A673 (cell line): Measurements from ENCODE around the gene TTLL11. TPM values are rescaled to one million over a fixed set of nuclear protein-coding genes. Genes with fewer than 3 reads are reported as not detected.
"Not testable (repeated sequence)": the region's sequence is repeated elsewhere in the genome, so short reads cannot be mapped to it uniquely, and the experiment has no call there.

ENCODE experiments used
- BruUV-seq: library from RNA; stranded (reverse); fragments of 400-500 nt; replicated peaks from 2 replicates; lab custom pipeline; 2021; lab: Mats Ljungman, UMichigan
- CTCF ChIA-PET: fragments of 300-600 bp; sonication (Branson Sonifier 250); formaldehyde crosslinking; loops from one replicate; lab custom pipeline; 2022; ENCODE audit warnings: antibody characterized with exemption; lab: Charles Lee
- POLR2A ChIA-PET: fragments of 300-600 bp; sonication (Branson Sonifier 250); formaldehyde crosslinking; loops from one replicate; lab custom pipeline; 2022; ENCODE audit warnings: antibody characterized with exemption; ENCODE audit not compliant: low non-redundant PET; lab: Charles Lee
- DNase-seq: peaks from one replicate; pipeline ENCODE4 v3.0.0-alpha.2; 2015; ENCODE audit warnings: low spot score
- H3K27ac ChIP-seq: fragments of 200-600 bp; sonication (generic); 2 replicates; pipeline ENCODE4 v1.5.1; 2016; ENCODE audit warnings: mixed run types, low read depth, mild to moderate bottlenecking, mixed read lengths, antibody characterized with exemption, low read length; ENCODE audit not compliant: poor library complexity, severe bottlenecking
- H3K27me3 ChIP-seq: fragments of 200-600 bp; sonication (generic); replicated peaks from 2 replicates; pipeline ENCODE4 v1.6.1; 2017; ENCODE audit warnings: mixed run types, low read depth, mild to moderate bottlenecking, mixed read lengths, antibody characterized with exemption, low read length; ENCODE audit not compliant: insufficient read depth, poor library complexity
- H3K36me3 ChIP-seq: fragments of 200-600 bp; sonication (generic); 2 replicates; pipeline ENCODE4 v1.6.1; 2016; ENCODE audit warnings: mixed run types, mild to moderate bottlenecking, mixed read lengths, antibody characterized with exemption, low read length; ENCODE audit not compliant: insufficient read depth, poor library complexity, severe bottlenecking
- H3K4me1 ChIP-seq: fragments of 200-600 bp; sonication (generic); 2 replicates; pipeline ENCODE4 v1.6.1; 2017; ENCODE audit warnings: mixed run types, mild to moderate bottlenecking, mixed read lengths, antibody characterized with exemption, low read length; ENCODE audit not compliant: insufficient read depth, poor library complexity, severe bottlenecking
- H3K4me3 ChIP-seq: fragments of 200-600 bp; sonication (generic); 2 replicates; pipeline ENCODE4 v1.5.1; 2016; ENCODE audit warnings: low read depth, mixed run types, mild to moderate bottlenecking, mixed read lengths, low read length; ENCODE audit not compliant: poor library complexity, severe bottlenecking
- H3K9me3 ChIP-seq: fragments of 200-600 bp; sonication (generic); 2 replicates; pipeline ENCODE4 v1.6.1; 2016; ENCODE audit warnings: mixed run types, low read depth, mild to moderate bottlenecking, mixed read lengths, antibody characterized with exemption, low read length; ENCODE audit not compliant: poor library complexity, severe bottlenecking
- EZH2 ChIP-seq: fragments of 200-600 bp; sonication (generic); IDR thresholded peaks from 2 replicates; pipeline ENCODE4 v1.6.1; 2017; ENCODE audit warnings: borderline replicate concordance, low read depth, mild to moderate bottlenecking, mixed read lengths, antibody characterized with exemption, low read length; ENCODE audit not compliant: poor library complexity, severe bottlenecking
- intact Hi-C: fragments of 100-400 bp; cut with micrococcal nuclease; formaldehyde crosslinking; loops from one replicate; pipeline ENCODE4 v1.10.0; 2022; ENCODE audit not compliant: unreplicated experiment
- total RNA-seq: library from RNA; stranded (reverse); gene quantifications from 2 replicates; pipeline ENCODE4 v1.2.3, GENCODE V29; 2021
- TF ChIP-seq, protein P1 (sequence below): fragments of 300-800, 200-600 bp; sonication (generic); conservative IDR thresholded peaks from 2 replicates; pipeline ENCODE4 v1.5.1; 2017; ENCODE audit warnings: low read depth, mild to moderate bottlenecking, antibody characterized with exemption, low read length, moderate library complexity, mixed read lengths

Gene TTLL11
- total RNA-seq, 1 experiment from 2014 or later: 3.0 TPM

DNA sequence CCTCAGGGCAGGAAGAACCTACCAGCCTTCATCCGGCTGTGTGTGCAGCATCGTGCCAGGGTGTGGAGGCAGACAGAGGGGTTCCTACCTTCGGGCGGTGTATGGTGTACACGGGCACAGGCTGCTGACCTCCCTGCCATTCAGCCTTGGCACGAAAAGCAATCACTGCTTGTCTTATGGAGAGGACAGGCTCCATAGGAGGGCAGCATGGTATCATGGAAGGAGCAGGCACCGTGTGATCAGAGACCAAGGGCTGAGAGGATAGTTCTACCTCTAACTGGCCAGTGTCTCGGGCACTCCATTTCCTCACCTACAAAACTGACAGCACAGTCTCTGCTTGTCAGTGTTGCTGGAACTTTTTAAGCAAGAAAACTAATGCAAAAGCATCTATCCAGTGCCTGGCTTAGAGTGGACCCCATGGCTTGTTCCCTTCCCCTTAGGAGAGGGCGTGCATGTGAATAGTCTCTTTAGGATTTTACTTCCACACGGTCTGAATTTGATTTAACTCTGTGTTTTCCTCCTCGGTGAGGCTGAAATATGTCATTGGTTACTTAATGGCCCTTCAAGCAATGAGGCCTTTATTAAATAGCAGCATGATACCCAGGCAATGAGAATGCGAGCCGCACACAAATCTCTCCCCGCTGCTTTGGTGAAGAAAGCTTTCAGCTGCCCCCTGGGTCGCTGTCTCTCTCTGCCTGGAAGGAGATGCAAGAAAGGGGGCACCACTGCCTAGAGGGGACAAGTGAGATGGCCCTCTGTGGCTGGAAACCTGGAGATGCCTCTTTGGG, 22.2 kb downstream of the TTLL11 start:
- Histone ChIP-seq H3K27me3 (no peaks in the 10 kb centered on the region), H3K4me3 (no peak overlapping the region), H3K27ac (no peak overlapping the region), H3K4me1 (no peaks in the 10 kb centered on the region), H3K36me3 (no peaks in the 10 kb centered on the region), H3K9me3 (no peaks in the 10 kb centered on the region)
- DNase-seq: no peak
- ChIA-PET CTCF (no interaction called here), POLR2A (no interaction called here)
- intact Hi-C loops: no loop called here
- BruUV-seq: no TSS peak
- TF ChIP-seq, protein P1, sequence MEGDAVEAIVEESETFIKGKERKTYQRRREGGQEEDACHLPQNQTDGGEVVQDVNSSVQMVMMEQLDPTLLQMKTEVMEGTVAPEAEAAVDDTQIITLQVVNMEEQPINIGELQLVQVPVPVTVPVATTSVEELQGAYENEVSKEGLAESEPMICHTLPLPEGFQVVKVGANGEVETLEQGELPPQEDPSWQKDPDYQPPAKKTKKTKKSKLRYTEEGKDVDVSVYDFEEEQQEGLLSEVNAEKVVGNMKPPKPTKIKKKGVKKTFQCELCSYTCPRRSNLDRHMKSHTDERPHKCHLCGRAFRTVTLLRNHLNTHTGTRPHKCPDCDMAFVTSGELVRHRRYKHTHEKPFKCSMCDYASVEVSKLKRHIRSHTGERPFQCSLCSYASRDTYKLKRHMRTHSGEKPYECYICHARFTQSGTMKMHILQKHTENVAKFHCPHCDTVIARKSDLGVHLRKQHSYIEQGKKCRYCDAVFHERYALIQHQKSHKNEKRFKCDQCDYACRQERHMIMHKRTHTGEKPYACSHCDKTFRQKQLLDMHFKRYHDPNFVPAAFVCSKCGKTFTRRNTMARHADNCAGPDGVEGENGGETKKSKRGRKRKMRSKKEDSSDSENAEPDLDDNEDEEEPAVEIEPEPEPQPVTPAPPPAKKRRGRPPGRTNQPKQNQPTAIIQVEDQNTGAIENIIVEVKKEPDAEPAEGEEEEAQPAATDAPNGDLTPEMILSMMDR: no peak
- no peak for TF ChIP-seq EZH2

DNA sequence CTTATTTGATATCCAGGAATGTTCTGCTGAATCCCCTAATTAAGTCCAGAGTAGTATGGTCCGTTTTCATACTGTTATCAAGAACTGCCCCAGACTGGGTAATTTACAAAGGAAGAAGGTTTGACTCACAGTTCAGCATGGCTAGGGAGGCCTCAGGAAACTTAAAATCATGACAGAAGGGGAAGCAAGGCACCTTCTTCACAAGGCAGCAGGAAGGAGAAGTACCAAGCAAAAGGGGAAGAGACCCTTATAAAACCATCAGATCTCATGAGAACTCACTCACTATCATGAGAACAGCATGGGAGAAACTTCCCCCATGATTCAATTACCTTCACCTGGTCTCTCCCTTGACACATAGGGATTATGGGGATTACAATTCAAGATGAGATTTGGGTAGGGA, 26.4 kb downstream of the TTLL11 start:
- H3K27me3 ChIP-seq, H3K4me1 ChIP-seq, H3K36me3 ChIP-seq, intact Hi-C loops, BruUV-seq, DNase-seq, H3K9me3 ChIP-seq, POLR2A ChIA-PET, CTCF ChIA-PET, H3K4me3 ChIP-seq, H3K27ac ChIP-seq: not testable (repeated sequence)

DNA sequence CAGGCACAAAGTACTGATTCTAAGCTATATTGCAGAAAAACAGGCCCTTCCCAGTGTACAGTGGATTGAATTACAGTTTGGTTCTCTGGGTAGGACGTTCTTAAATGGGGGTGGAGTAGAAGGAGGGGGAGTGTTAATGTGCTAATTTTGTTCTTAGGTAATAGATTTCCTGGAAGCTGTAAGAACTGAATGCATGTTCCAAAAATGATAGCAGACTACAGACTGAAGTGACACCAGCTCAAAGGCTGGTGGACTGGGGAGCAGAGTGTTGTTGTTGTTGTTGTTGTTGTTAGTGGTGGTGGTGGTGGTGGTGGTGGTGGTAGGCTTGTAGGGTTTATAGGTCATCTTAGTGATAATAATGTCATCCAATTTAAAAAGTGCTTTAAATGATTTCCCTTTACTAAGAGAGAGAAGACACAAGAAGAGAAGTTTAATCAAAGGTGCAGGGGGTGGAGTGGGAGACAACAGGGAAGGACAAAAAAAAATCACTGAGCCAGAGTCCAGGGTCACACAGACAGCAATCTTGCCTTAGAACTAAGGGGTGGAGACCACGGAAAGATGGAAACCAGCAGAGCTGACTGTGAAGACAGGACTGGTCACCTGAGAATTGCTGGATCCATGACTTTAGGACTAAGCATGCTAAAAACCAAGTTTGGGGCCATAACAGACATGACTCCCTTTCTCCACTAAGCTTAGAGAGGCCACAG, 27.0 kb downstream of the TTLL11 start:
- intact Hi-C loops: no loop called here
- ChIA-PET POLR2A (no interaction called here), CTCF (no interaction called here)
- Histone ChIP-seq H3K4me3 (no peak overlapping the region), H3K9me3 (no peaks in the 10 kb centered on the region), H3K4me1 (no peaks in the 10 kb centered on the region), H3K36me3 (no peaks in the 10 kb centered on the region), H3K27me3 (no peaks in the 10 kb centered on the region), H3K27ac (no peak overlapping the region)
- TF ChIP-seq EZH2: no peak
- TF ChIP-seq, protein P1: no peak
- no TSS peak for BruUV-seq
- no peak for DNase-seq
